Activated T-cell treated with anti-CD3 and anti-CD28 coated beads for 4 hours (primary cell): Measurements from ENCODE around the gene AP3D1.

ENCODE experiments used
- DNase-seq: peaks from one replicate; pipeline ENCODE4 v3.0.0-alpha.2; 2020

Gene AP3D1

DNA sequence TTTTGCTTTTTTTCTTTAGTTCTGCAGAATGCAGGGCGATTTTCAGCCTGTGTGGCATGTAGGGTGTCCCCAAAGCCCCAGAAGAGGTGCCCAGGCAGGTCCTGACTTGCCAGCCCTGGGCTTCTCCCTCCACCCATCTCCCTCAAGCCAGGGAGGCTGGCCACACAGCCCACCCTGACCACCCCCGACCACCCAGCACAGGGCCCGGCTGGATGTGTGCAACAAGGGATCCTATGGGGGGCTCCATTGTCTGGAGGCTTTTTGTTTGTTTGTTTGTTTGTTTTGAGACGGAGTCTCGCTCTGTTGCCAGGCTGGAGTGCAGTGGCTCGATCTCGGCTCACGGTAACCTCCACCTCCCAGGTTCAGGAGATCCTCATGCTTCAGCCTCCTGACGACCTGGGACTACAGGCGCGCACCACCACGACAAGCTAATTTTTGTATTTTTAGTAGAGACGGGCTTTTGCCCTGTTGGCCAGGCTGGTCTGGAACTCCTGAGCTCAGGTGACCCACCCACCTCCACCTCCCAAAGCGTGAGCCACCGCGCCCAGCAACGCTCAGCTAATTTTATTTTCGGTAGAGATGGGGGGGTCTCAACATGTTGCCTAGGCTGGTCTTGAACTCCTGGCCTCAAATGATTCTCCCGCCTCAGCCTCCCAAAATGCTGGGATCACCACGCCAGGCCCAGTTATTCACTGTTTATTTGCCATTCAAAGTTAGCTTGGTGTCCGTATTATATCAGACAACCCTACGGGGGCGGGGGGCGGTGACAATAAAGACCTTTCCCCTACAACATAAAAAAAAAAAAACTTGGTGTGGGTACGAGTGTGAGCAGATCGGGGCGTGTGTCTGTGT, 92.6 kb downstream of the AP3D1 start:
- DNase-seq, result no peak

DNA sequence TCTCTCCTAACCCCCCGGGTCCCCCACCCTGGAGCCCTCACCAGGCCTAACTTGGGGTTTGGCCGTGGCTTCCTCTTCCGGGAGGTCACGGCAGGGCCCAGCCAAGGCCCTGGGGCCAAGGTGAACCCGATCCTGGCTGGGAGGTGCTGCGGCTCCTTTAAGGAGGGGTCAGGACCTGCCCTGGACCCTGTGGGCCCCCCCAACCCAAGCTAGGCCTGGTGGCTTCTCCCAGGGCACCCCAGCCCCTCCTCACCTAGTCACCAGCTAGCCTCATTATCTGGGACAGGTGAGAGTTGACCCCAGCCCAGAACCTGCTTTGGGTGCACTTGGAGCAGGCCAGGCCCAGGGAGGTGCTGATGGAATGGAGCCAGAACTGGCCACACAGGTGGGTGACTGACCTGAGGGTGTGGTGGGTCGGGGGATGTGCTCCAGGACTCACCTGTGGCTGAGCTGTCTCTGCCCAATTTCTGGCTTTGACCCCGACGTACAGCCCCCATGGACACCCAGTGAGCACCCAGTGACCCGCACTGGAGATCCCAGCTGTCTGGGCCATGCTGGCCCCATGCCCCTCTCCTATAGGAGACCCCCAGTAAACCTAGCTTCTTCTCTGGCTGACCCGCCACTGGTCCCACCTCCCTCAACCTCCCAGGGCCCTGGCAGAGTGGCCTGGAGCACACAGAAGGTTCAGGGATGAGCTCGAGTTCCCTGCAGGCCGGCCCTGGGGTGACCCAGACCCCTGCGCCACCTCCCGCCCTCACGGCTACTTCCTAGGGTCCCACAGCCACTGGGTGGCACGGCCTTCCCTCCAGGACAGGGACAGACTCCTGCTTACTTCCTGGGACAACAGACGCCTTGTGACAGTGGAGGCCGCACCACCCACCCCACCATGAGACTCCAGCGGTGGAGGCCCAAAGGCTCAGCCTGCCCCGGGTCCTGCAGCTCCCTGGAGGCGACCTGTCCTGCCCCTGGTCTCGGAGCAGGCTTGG, 93.6 kb downstream of the AP3D1 start:
- no peak for DNase-seq

- DNase-seq, result no peak
These were observed 94.6 kb downstream of the AP3D1 start for GRCh38 chr19:2056837-2057192.

- DNase-seq, result no peak
These were observed 95.2 kb downstream of the AP3D1 start for GRCh38 chr19:2055931-2056836.

DNA sequence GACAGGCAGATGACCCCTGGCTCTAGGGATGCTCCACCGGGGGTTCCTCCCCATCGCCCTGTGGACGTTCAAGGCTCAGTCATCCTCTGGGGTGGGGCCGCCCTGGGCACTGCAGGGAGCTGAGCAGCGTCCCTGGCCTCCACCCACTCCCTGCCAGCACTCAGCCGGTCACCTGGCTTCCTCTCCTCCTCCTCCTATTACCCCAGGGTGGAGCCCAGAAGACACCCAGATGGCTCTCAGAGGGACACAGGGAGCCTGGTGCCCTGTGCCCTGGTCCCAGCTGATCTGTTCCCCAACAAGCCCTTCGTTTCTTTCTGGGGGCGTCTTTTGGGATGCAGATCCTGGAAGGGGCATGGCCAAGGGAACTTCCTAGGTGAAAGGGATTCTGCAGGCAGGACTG, 96.6 kb downstream of the AP3D1 start:
- DNase-seq, result no peak

DNA sequence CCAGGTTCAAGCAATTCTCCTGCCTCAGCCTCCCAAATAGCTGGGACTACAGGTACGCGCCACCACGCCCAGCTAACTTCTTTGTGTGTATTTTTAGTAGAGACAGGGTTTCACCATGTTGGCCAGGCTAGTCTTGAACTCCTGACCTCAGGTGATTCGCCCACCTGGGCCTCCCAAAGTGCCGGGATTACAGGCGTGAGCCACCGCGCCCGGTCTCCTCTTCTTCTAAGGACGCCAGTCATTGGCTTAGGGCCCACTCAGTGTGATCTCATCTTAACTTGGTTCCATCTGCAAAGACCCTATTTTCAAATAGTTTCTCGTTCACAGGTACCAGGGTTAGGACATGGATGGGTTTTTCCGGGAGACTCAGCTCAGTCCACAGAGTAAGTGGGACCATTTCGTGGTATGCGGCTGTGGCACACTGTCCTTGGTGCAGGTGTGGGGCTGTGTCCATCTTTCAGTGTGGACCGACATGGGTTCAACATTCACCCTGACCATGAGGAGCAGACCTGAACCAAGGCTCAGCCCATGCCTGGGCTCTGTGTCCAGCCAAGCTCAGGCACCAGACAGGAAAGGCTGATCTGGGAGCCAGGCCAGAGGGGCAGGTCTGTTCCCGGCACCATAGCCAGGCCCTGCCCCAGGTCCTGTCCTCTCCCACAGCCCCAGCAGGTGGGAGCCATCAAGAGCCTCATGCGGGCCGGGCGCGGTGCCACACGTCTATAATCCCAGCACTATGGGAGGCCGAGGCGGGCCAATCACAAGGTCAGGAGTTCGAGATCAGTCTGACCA, 97.6 kb downstream of the AP3D1 start:
- no peak for DNase-seq

- no peak for DNase-seq
These were observed 99.3 kb downstream of the AP3D1 start for GRCh38 chr19:2051773-2052704.

DNA sequence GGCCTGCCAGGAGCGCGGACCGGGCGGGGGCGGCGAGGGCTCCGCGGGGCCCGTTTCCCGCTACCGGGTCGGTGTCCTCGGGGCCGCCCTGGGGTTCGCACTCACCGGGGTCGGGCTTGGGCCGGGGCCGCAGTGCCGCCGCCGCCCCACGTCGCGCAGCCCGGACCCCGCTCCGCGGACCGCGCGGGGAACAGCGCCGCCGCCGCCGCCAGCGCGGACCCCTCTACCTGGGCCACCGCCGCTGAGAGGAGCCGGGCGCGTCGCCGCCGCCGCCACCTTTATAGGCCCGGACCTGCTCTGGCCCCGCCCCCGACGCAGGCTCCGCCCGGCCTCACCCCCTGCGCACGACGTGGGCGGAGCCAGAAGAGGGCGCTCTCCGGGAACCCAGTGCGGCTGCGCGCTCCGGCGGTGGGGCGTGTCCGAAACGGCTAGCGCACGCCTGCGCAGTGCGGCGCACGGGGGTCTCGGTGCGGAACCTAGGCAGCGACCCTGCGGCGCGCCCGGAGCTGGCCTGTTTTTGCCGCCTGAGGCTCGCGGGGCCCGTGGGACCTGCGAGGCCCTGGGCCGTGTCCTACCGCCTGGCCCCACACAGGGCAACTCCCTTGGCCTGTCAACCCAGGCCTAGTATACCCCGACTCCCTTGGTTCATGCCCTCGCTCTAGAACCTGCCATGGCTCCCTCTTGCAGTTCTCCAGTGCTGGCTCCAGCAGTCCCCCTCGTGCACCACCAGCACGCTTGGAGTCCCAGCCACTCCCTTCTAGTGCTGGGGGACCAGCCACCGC, 100.2 kb downstream of the AP3D1 start, which contains the start of gene MKNK2:
MKNK2 (minus strand) TSS at position 254 of the 782 bp plus-strand sequence. CDS start 393 bp downstream, outside the sequence.
- peak; percentile 95 for DNase-seq
